GM21526 (cell line): ENCODE results near the gene NR1H2.
"Not testable (repeated sequence)": the region's sequence is repeated elsewhere in the genome, so short reads cannot be mapped to it uniquely, and the experiment has no call there.

ENCODE experiments used
- ATAC-seq: cut with Tn5 transposase; IDR thresholded peaks from one replicate; pipeline ENCODE4 v1.9.1; 2021; ENCODE audit warnings: moderate library complexity; ENCODE audit not compliant: unreplicated experiment, low FRiP score

NR1H2 gene

GRCh38 chr19:50377517-50377916 lies 1.3 kb downstream of the NR1H2 start:
- no peak for ATAC-seq

GRCh38 chr19:50378169-50378862 lies 2.1 kb downstream of the NR1H2 start:
- no peak for ATAC-seq

- ATAC-seq: no peak
These were observed 2.6 kb downstream of the NR1H2 start for GRCh38 chr19:50378863-50379236.

GRCh38 chr19:50379602-50380001 lies 3.3 kb downstream of the NR1H2 start:
- ATAC-seq: no peak

GRCh38 chr19:50380137-50380536 lies 3.9 kb downstream of the NR1H2 start:
- ATAC-seq: no peak

GRCh38 chr19:50380751-50381151 lies 4.5 kb downstream of the NR1H2 start:
- no peak for ATAC-seq

GRCh38 chr19:50381881-50382729 lies 5.8 kb downstream of the NR1H2 start:
- no peak for ATAC-seq

GRCh38 chr19:50383001-50383851 lies 7.0 kb downstream of the NR1H2 start:
- no peak for ATAC-seq

- ATAC-seq: peak; percentile 64
These were observed 7.8 kb downstream of the NR1H2 start, which contains the start of gene POLD1 for GRCh38 chr19:50383852-50384684. Gene POLD1 (plus strand): TSS chr19:50384347. CDS start chr19:50398852, 14,505 bp downstream.

GRCh38 chr19:50384685-50385535 lies 8.7 kb downstream of the NR1H2 start:
- no peak for ATAC-seq

GRCh38 chr19:50387176-50387867 lies 11.1 kb downstream of the NR1H2 start:
- ATAC-seq: no peak

- ATAC-seq: no peak
These were observed 11.6 kb downstream of the NR1H2 start for GRCh38 chr19:50387868-50388245.

GRCh38 chr19:50390295-50390694 lies 14.0 kb downstream of the NR1H2 start:
- ATAC-seq: not testable (repeated sequence)

GRCh38 chr19:50390952-50391351 lies 14.7 kb downstream of the NR1H2 start:
- not testable (repeated sequence) for ATAC-seq

- no peak for ATAC-seq
These were observed 16.5 kb downstream of the NR1H2 start for GRCh38 chr19:50392759-50393158.

- ATAC-seq: no peak
These were observed 17.3 kb downstream of the NR1H2 start for GRCh38 chr19:50393589-50393988.

GRCh38 chr19:50394017-50394416 lies 17.8 kb downstream of the NR1H2 start:
- no peak for ATAC-seq

- ATAC-seq: no peak
These were observed 22.6 kb downstream of the NR1H2 start for GRCh38 chr19:50398675-50399367.
